ENCODE data around the gene CACNA1E. TPM values are rescaled to one million over a fixed set of nuclear protein-coding genes. Genes with fewer than 3 reads are reported as not detected.

Gene CACNA1E
- total RNA-seq, 6 donors from 2014 or later, result 0.17 to 1.4 (median 0.51) TPM

- ATAC-seq (ENCODE audit: low FRiP score in 2 of 2), result no peak
- H3K27me3 ChIP-seq, result no peaks in the 10 kb centered on the region
- WGBS, 2 donors, result 66 to 70% methylated on average over 5 of the region's 5 CpGs
- no peaks in the 10 kb centered on the region for H3K36me3 ChIP-seq
- no peak for TF ChIP-seq POLR2A (IDR thresholded peaks at IDR 0.05)
- TF ChIP-seq POLR2AphosphoS5 (IDR thresholded peaks at IDR 0.05), result no peak
- no peak for TF ChIP-seq EP300 (IDR thresholded peaks at IDR 0.05)
- TF ChIP-seq, protein P1, sequence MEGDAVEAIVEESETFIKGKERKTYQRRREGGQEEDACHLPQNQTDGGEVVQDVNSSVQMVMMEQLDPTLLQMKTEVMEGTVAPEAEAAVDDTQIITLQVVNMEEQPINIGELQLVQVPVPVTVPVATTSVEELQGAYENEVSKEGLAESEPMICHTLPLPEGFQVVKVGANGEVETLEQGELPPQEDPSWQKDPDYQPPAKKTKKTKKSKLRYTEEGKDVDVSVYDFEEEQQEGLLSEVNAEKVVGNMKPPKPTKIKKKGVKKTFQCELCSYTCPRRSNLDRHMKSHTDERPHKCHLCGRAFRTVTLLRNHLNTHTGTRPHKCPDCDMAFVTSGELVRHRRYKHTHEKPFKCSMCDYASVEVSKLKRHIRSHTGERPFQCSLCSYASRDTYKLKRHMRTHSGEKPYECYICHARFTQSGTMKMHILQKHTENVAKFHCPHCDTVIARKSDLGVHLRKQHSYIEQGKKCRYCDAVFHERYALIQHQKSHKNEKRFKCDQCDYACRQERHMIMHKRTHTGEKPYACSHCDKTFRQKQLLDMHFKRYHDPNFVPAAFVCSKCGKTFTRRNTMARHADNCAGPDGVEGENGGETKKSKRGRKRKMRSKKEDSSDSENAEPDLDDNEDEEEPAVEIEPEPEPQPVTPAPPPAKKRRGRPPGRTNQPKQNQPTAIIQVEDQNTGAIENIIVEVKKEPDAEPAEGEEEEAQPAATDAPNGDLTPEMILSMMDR (IDR thresholded peaks at IDR 0.05), result no peak
- no peaks in the 10 kb centered on the region for H3K4me1 ChIP-seq
- no peaks in the 10 kb centered on the region for H3K9me3 ChIP-seq
- H3K27ac ChIP-seq, result no peak overlapping the region
- no peak for DNase-seq
- H3K4me3 ChIP-seq, result no peak overlapping the region
These were observed 282.2 kb downstream of the CACNA1E start for GRCh38 chr1:181765451-181766026.

- 78 to 79% methylated on average over 2 of the region's 2 CpGs for WGBS, 2 donors
- Histone ChIP-seq H3K27me3 (no peaks in the 10 kb centered on the region), H3K27ac (no peak overlapping the region), H3K36me3 (no peaks in the 10 kb centered on the region), H3K4me1 (no peaks in the 10 kb centered on the region), H3K4me3 (no peak overlapping the region), H3K9me3 (no peaks in the 10 kb centered on the region)
- ATAC-seq (ENCODE audit: low FRiP score in 2 of 2), result no peak
- TF ChIP-seq EP300 (IDR thresholded peaks at IDR 0.05) (no peak), POLR2A (IDR thresholded peaks at IDR 0.05) (no peak), POLR2AphosphoS5 (IDR thresholded peaks at IDR 0.05) (no peak)
- TF ChIP-seq, protein P1 (IDR thresholded peaks at IDR 0.05), result no peak
- peak in 1 of 2 donors; percentile 37 for DNase-seq
These were observed 283.8 kb downstream of the CACNA1E start for GRCh38 chr1:181767001-181767708.

- Histone ChIP-seq H3K36me3 (no peaks in the 10 kb centered on the region), H3K4me1 (no peaks in the 10 kb centered on the region), H3K27ac (no peak overlapping the region), H3K4me3 (no peak overlapping the region), H3K27me3 (no peaks in the 10 kb centered on the region), H3K9me3 (no peaks in the 10 kb centered on the region)
- ATAC-seq (ENCODE audit: low FRiP score in 2 of 2) (no peak), DNase-seq (no peak)
- TF ChIP-seq POLR2AphosphoS5 (IDR thresholded peaks at IDR 0.05), result no peak
- TF ChIP-seq EP300 (IDR thresholded peaks at IDR 0.05), result no peak
- no peak for TF ChIP-seq POLR2A (IDR thresholded peaks at IDR 0.05)
- TF ChIP-seq, protein P1 (IDR thresholded peaks at IDR 0.05), result no peak
- WGBS, 2 donors, result 57 to 70% methylated on average over 3 of the region's 3 CpGs
These were observed 285.1 kb downstream of the CACNA1E start for GRCh38 chr1:181768211-181768929.

DNA sequence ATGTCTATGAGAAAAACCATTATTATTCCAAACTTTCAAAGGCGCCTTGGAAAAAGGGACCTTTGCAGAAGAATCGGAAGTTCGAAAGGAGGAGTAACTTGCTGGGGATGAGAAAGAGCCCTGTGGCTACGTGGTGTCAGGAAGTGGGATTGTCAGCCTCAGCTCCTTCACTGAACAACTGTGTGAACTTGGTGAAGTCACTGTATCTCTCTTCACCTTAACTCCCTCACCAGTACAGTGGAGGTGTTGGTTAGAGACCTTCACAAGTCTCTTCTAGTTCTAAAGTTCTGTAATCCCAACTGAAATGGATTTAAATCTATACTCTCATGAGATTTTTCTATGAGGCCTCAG, 285.6 kb downstream of the CACNA1E start:
- no peaks in the 10 kb centered on the region for H3K9me3 ChIP-seq
- H3K36me3 ChIP-seq, result no peaks in the 10 kb centered on the region
- H3K27me3 ChIP-seq, result no peaks in the 10 kb centered on the region
- ATAC-seq (ENCODE audit: low FRiP score in 2 of 2) (no peak), DNase-seq (no peak)
- no peak overlapping the region for H3K4me3 ChIP-seq
- H3K4me1 ChIP-seq, result no peaks in the 10 kb centered on the region
- 84 to 86% methylated on average over 4 of the region's 4 CpGs for WGBS, 2 donors
- TF ChIP-seq POLR2AphosphoS5 (IDR thresholded peaks at IDR 0.05) (no peak), EP300 (IDR thresholded peaks at IDR 0.05) (no peak), POLR2A (IDR thresholded peaks at IDR 0.05) (no peak)
- TF ChIP-seq, protein P1 (IDR thresholded peaks at IDR 0.05), result no peak
- no peak overlapping the region for H3K27ac ChIP-seq
